H1 (cell line): Measurements from ENCODE around the gene PMP22. TPM values are rescaled to one million over a fixed set of nuclear protein-coding genes. Genes with fewer than 3 reads are reported as not detected.

Experiments used
- CTCF ChIA-PET: fragments of 300-600 bp; sonication (Branson Sonifier 250); formaldehyde crosslinking; loops from one replicate; lab custom pipeline; 2021; ENCODE audit not compliant: partially characterized antibody; lab: Charles Lee
- POLR2A ChIA-PET: fragments of 300-600 bp; sonication (Branson Sonifier 250); formaldehyde crosslinking; loops from one replicate; lab custom pipeline; 2021; ENCODE audit warnings: inconsistent platforms; ENCODE audit not compliant: partially characterized antibody; lab: Charles Lee
- DNase-seq, 2 experiments: peaks; one replicate each; pipeline versions ENCODE4 v3.0.0 to v3.0.0-alpha.2; 2010 to 2022; ENCODE audit warnings: low spot score in 2 of 2, low read depth in 1 of 2, mixed read lengths in 1 of 2
- FAIRE-seq: peaks from 2 replicates; lab custom pipeline; 2011; peaks lifted over from hg19 to GRCh38; lab: Jason Lieb, UNC
- H2AFZ ChIP-seq: 2 replicates; pipeline ENCODE4 v1.8.1; 2012; ENCODE audit warnings: low read length, inconsistent platforms
- H2AK5ac ChIP-seq: 2 replicates; pipeline ENCODE4 v1.6.1; 2013; ENCODE audit warnings: low read depth, low read length
- H2BK120ac ChIP-seq: replicated peaks from 2 replicates; pipeline ENCODE3; 2013; ENCODE audit warnings: low read depth, low read length, inconsistent platforms
- H2BK12ac ChIP-seq: 2 replicates; pipeline ENCODE4 v1.6.1; 2013; ENCODE audit warnings: low read depth, low read length
- H2BK15ac ChIP-seq: 2 replicates; pipeline ENCODE4 v1.6.1; 2013; ENCODE audit warnings: low read length
- H2BK20ac ChIP-seq: 2 replicates; pipeline ENCODE4 v1.6.1; 2013; ENCODE audit warnings: low read length
- H2BK5ac ChIP-seq: 2 replicates; pipeline ENCODE4 v1.6.1; 2013; ENCODE audit warnings: low read depth, low read length
- H3K14ac ChIP-seq: 2 replicates; pipeline ENCODE4 v1.6.1; 2013; ENCODE audit warnings: inconsistent platforms; ENCODE audit not compliant: insufficient read length
- H3K18ac ChIP-seq: 2 replicates; pipeline ENCODE4 v1.6.1; 2013; ENCODE audit warnings: low read length; ENCODE audit errors: extremely low read depth
- H3K23ac ChIP-seq: 2 replicates; pipeline ENCODE4 v1.6.1; 2013; ENCODE audit warnings: inconsistent platforms; ENCODE audit not compliant: insufficient read length
- H3K23me2 ChIP-seq: 2 replicates; pipeline ENCODE4 v1.6.1; 2013; ENCODE audit warnings: low read depth, low read length
- H3K27ac ChIP-seq: 2 replicates; pipeline ENCODE4 v1.6.1; 2011; ENCODE audit warnings: low read depth, low read length, inconsistent platforms
- H3K27me3 ChIP-seq, 4 experiments: replicated peaks in 1 of 4; 1 replicate in 1 of 4; 2 replicates in 3 of 4; pipeline versions ENCODE4 v1.6.1 to v1.8.1; 2011 to 2013; ENCODE audit warnings: low read length in 3 of 4, mild to moderate bottlenecking in 3 of 4, inconsistent platforms in 2 of 4, mixed read lengths in 2 of 4, moderate library complexity in 1 of 4; ENCODE audit not compliant: control insufficient read depth in 3 of 4, insufficient read depth in 3 of 4; ENCODE audit errors: extremely low read depth in 1 of 4
- H3K36me3 ChIP-seq, 4 experiments: 2 replicates each; pipeline versions ENCODE4 v1.6.1 to v1.8.1; 2011 to 2013; ENCODE audit warnings: mild to moderate bottlenecking in 4 of 4, low read length in 3 of 4, moderate library complexity in 2 of 4, control low read depth in 1 of 4, inconsistent platforms in 1 of 4; ENCODE audit not compliant: insufficient read depth in 4 of 4, control insufficient read depth in 2 of 4
- H3K4ac ChIP-seq: replicated peaks from 2 replicates; pipeline ENCODE3; 2013; ENCODE audit warnings: low read length, low read depth, mixed read lengths, inconsistent platforms; ENCODE audit not compliant: insufficient read length
- H3K4me1 ChIP-seq, 4 experiments: replicated peaks in 1 of 4; 1 replicate in 1 of 4; 2 replicates in 3 of 4; pipeline versions ENCODE4 v1.6.1 to v1.8.1; 2011 to 2013; ENCODE audit warnings: low read length in 3 of 4, inconsistent platforms in 2 of 4, mixed read lengths in 1 of 4; ENCODE audit not compliant: insufficient read depth in 4 of 4, control insufficient read depth in 3 of 4
- H3K4me2 ChIP-seq, 2 experiments: 2 replicates each; pipeline versions ENCODE4 v1.6.1 to v1.8.1; 2011 to 2013; ENCODE audit warnings: low read depth in 2 of 2, low read length in 2 of 2, control low read depth in 1 of 2, inconsistent platforms in 1 of 2, mild to moderate bottlenecking in 1 of 2; ENCODE audit not compliant: insufficient read depth in 1 of 2
- H3K4me3 ChIP-seq, 4 experiments: fragments of 200-600, 300-600 bp in 1 of 4; sonication (generic), shearing (Covaris generic), sonication (Bioruptor Twin) in 1 of 4; 2 replicates each; pipeline versions ENCODE4 v1.5.1 to v1.8.1; 2011 to 2016; ENCODE audit warnings: low read length in 4 of 4, low read depth in 3 of 4, control low read depth in 2 of 4, inconsistent platforms in 2 of 4, mild to moderate bottlenecking in 2 of 4, mixed read lengths in 1 of 4, moderate library complexity in 1 of 4; ENCODE audit not compliant: insufficient read depth in 2 of 4; ENCODE audit errors: extremely low read depth in 1 of 4
- H3K56ac ChIP-seq: replicated peaks from 2 replicates; pipeline ENCODE3; 2013; ENCODE audit warnings: low read depth, mild to moderate bottlenecking, mixed read lengths, low read length, inconsistent platforms; ENCODE audit not compliant: insufficient read length
- H3K79me1 ChIP-seq: 2 replicates; pipeline ENCODE4 v1.6.1; 2013; ENCODE audit warnings: low read depth, low read length, control low read depth
- H3K79me2 ChIP-seq, 2 experiments: 2 replicates each; pipeline versions ENCODE4 v1.6.1 to v1.8.1; 2012 to 2013; ENCODE audit warnings: low read length in 2 of 2, mild to moderate bottlenecking in 2 of 2, inconsistent platforms in 1 of 2; ENCODE audit not compliant: insufficient read depth in 2 of 2, control insufficient read depth in 1 of 2
- H3K9ac ChIP-seq, 4 experiments: replicated peaks in 1 of 4; 1 replicate in 1 of 4; 2 replicates in 3 of 4; pipeline versions ENCODE4 v1.6.1 to v1.8.1; 2011 to 2013; ENCODE audit warnings: low read depth in 3 of 4, low read length in 3 of 4, control low read depth in 2 of 4, mild to moderate bottlenecking in 2 of 4, moderate library complexity in 2 of 4, inconsistent platforms in 1 of 4; ENCODE audit errors: extremely low read depth in 1 of 4
- H3K9me3 ChIP-seq, 2 experiments: 2 replicates each; pipeline versions ENCODE4 v1.6.1 to v1.8.1; 2012 to 2013; ENCODE audit warnings: mild to moderate bottlenecking in 2 of 2, moderate library complexity in 2 of 2, control low read depth in 1 of 2, inconsistent platforms in 1 of 2, low read depth in 1 of 2, low read length in 1 of 2, mixed read lengths in 1 of 2; ENCODE audit not compliant: insufficient read depth in 2 of 2
- H4K20me1 ChIP-seq, 2 experiments: replicated peaks in 1 of 2; 2 replicates each; pipeline versions ENCODE3 to v1.8.1; 2011 to 2013; ENCODE audit warnings: inconsistent platforms in 2 of 2, low read length in 2 of 2, mild to moderate bottlenecking in 1 of 2; ENCODE audit not compliant: insufficient read depth in 2 of 2, control insufficient read depth in 1 of 2
- H4K5ac ChIP-seq: 2 replicates; pipeline ENCODE4 v1.6.1; 2013; ENCODE audit warnings: low read length, low read depth, mixed read lengths, inconsistent platforms; ENCODE audit not compliant: insufficient read length
- H4K8ac ChIP-seq: 2 replicates; pipeline ENCODE4 v1.8.0; 2013; ENCODE audit warnings: mild to moderate bottlenecking, moderate library complexity, low read length, inconsistent platforms; ENCODE audit not compliant: insufficient read depth; ENCODE audit errors: extremely low read depth
- H4K91ac ChIP-seq: replicated peaks from 2 replicates; pipeline ENCODE3; 2013; ENCODE audit warnings: low read length, mixed read lengths, inconsistent platforms; ENCODE audit not compliant: insufficient read length
- CTCF ChIP-seq, 3 experiments: IDR thresholded peaks; 1 replicate in 2 of 3; 2 replicates in 1 of 3; pipeline versions ENCODE4 v1.5.1 to v1.6.1; 2011; ENCODE audit warnings: low read length in 3 of 3, mild to moderate bottlenecking in 3 of 3, inconsistent platforms in 2 of 3, low read depth in 1 of 3, moderate library complexity in 1 of 3; ENCODE audit not compliant: insufficient read depth in 1 of 3; ENCODE audit errors: control extremely low read depth in 1 of 3
- POLR2AphosphoS5 ChIP-seq: IDR thresholded peaks from 2 replicates; pipeline ENCODE4 v1.6.1; 2011; ENCODE audit warnings: low read depth, low read length
- RFX5 ChIP-seq: IDR thresholded peaks from 2 replicates; pipeline ENCODE4 v1.6.1; 2011; ENCODE audit warnings: low read depth, low read length, improper control_type of control experiment, borderline replicate concordance
- SUZ12 ChIP-seq: fragments of 200-600 bp; sonication (generic); IDR thresholded peaks from 2 replicates; pipeline ENCODE4 v1.6.1; 2012; ENCODE audit warnings: mild to moderate bottlenecking, inconsistent platforms, low read length, moderate library complexity, mixed read lengths
- YY1 ChIP-seq: IDR thresholded peaks from 2 replicates; pipeline ENCODE4 v1.6.1; 2011; ENCODE audit warnings: low read depth, mild to moderate bottlenecking, low read length
- WGBS, 2 experiments: shearing (Covaris generic) in 1 of 2; methylation state at CpG; one replicate each; pipeline versions ENCODE4 v1.1.6 to v1.1.7; 2013 to 2015; ENCODE audit warnings: low lambda C conversion rate in 2 of 2, mixed read lengths in 2 of 2, inconsistent platforms in 1 of 2, low coverage in 1 of 2, missing lambda C conversion rate in 1 of 2; ENCODE audit not compliant: insufficient replicate concordance in 2 of 2, insufficient coverage in 1 of 2, insufficient read length in 1 of 2; ENCODE audit errors: extremely low coverage in 1 of 2, missing lambda C conversion rate in 1 of 2; 5-methylcytosine and 5-hydroxymethylcytosine counted together
- polyA plus RNA-seq, 7 experiments: library from polyadenylated mRNA; depleted of rRNA in 3 of 7; stranded (reverse) in 5 of 7; unstranded in 2 of 7; fragments of >200 nt in 5 of 7; fragments of 200-250 nt in 2 of 7; gene quantifications; 1 replicate in 5 of 7; 2 replicates in 1 of 7; 4 replicates in 1 of 7; pipeline versions ENCODE4 v1.2.1 to v1.2.3, GENCODE V29; 2011 to 2013; ENCODE audit warnings: missing spikeins in 2 of 7, mixed read lengths in 2 of 7
- total RNA-seq: library from RNA; stranded (reverse); fragmentation: NEBNext Ultra II Directional; extraction: Animal tissue kit (Norgen Biotek cat#: 25700); gene quantifications from 2 replicates; pipeline ENCODE4 v1.2.1, GENCODE V29; 2021
- TF ChIP-seq, protein P1 (sequence below): IDR thresholded peaks from 2 replicates; pipeline ENCODE4 v1.6.1; 2012; ENCODE audit warnings: inconsistent platforms

The PMP22 gene
- total and polyA plus RNA-seq, 2 of the 8 experiments (the other 6 are each of a cell fraction or from before 2014, with no cell fraction given), result 0.84 to 4.9 TPM

DNA sequence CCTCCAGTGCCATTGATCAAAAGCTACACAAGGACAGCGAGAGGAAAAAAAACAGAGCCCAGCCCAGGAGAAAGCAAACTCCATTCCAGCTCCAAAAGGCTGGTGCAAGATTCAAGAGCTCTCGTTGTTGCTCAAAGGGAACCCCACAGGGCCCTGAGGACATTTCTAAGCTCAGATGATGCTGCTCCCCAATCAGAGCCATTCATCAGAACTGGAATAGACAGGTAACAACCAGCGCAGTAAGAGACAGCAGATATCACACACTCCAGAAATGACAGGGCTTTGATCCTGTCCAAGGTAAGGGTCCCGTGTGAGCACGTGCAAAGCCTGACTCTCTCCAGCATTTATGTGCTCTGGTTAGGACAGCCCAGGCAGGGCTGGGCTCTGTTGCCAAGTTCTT, 20.1 kb downstream of the PMP22 start:
- no peak overlapping the region for H2BK20ac ChIP-seq
- H3K79me1 ChIP-seq, result no peaks in the 10 kb centered on the region
- H3K23me2 ChIP-seq, result no peaks in the 10 kb centered on the region
- H2AK5ac ChIP-seq, result no peak overlapping the region
- H4K8ac ChIP-seq, result no peak overlapping the region
- no peak overlapping the region for H2BK15ac ChIP-seq
- FAIRE-seq, result no peak
- no peak for DNase-seq
- H4K5ac ChIP-seq, result no peak overlapping the region
- TF ChIP-seq RFX5 (no peak), YY1 (no peak), POLR2AphosphoS5 (no peak), SUZ12 (no peak), CTCF (IDR thresholded peaks at IDR 0.05; ENCODE audit: control extremely low read depth in 1 of 3, insufficient read depth in 1 of 3, low read depth in 1 of 3, low read length in 3 of 3) (no peak)
- TF ChIP-seq, protein P1, sequence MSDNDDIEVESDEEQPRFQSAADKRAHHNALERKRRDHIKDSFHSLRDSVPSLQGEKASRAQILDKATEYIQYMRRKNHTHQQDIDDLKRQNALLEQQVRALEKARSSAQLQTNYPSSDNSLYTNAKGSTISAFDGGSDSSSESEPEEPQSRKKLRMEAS, result no peak
- no peaks in the 10 kb centered on the region for H4K20me1 ChIP-seq
- POLR2A ChIA-PET, result no interaction called here
- no peak overlapping the region for H3K18ac ChIP-seq
- H3K9me3 ChIP-seq, result no peaks in the 10 kb centered on the region
- no peak overlapping the region for H3K4ac ChIP-seq
- H3K56ac ChIP-seq, result no peak overlapping the region
- CTCF ChIA-PET, result interaction anchor here (0.8 to 1.2 kb wide), 2 partner anchors 10 to 13 kb away, joined by 3 read pairs; no protein-coding TSS in a partner anchor
- no peak overlapping the region for H3K4me2 ChIP-seq
- WGBS, 2 experiments, result 92% methylated on average over 5 of the region's 5 CpGs; no CpG with 5 or more reads in 1 of the 2 experiments
- H3K4me1 ChIP-seq, result no peaks in the 10 kb centered on the region
- H4K91ac ChIP-seq, result no peak overlapping the region
- H3K79me2 ChIP-seq, result no peaks in the 10 kb centered on the region
- H2AFZ ChIP-seq, result no peak overlapping the region
- H3K14ac ChIP-seq, result no peak overlapping the region
- H2BK5ac ChIP-seq, result no peak overlapping the region
- H3K27ac ChIP-seq, result no peak overlapping the region
- no peak overlapping the region for H3K9ac ChIP-seq
- no peaks in the 10 kb centered on the region; a peak in 1 of 7 replicates for H3K27me3 ChIP-seq
- H3K36me3 ChIP-seq, result no peaks in the 10 kb centered on the region
- H3K4me3 ChIP-seq, result no peak overlapping the region
- H2BK120ac ChIP-seq, result no peak overlapping the region
- H3K23ac ChIP-seq, result no peak overlapping the region
- H2BK12ac ChIP-seq, result no peak overlapping the region
